Prostate gland (tissue), 2 donors: ENCODE results near the gene TGIF2.

Source experiments
- CTCF ChIP-seq, 4 experiments: fragments of 200-600 bp in 2 of 4; fragments of 450-650 bp in 2 of 4; sonication (generic) in 2 of 4; IDR thresholded peaks; 1 replicate in 3 of 4; 2 replicates in 1 of 4; pipeline ENCODE4 v1.5.1; 2016 to 2019; ENCODE audit warnings: antibody characterized with exemption in 4 of 4, mild to moderate bottlenecking in 2 of 4, moderate library complexity in 2 of 4
- POLR2A ChIP-seq: fragments of 450-650 bp; IDR thresholded peaks from one replicate; pipeline ENCODE4 v1.6.1; 2016; ENCODE audit warnings: antibody characterized with exemption, mild to moderate bottlenecking

- no peak for TF ChIP-seq CTCF (IDR thresholded peaks at IDR 0.05)
- no peak for TF ChIP-seq POLR2A
These were observed 33.0 kb downstream of the TGIF2 start for GRCh38 chr20:36606158-36607066.
